GOT3 (cell line): ENCODE results near the gene MATN1.

ENCODE experiments used
- DNase-seq: peaks from one replicate; lab custom pipeline; 2025; ENCODE audit warnings: mixed read lengths; lab: John Stamatoyannopoulos, UW

MATN1 gene

GRCh38 chr1:30680879-30681278 lies 42.5 kb downstream of the MATN1 start:
- no peak for DNase-seq

DNA sequence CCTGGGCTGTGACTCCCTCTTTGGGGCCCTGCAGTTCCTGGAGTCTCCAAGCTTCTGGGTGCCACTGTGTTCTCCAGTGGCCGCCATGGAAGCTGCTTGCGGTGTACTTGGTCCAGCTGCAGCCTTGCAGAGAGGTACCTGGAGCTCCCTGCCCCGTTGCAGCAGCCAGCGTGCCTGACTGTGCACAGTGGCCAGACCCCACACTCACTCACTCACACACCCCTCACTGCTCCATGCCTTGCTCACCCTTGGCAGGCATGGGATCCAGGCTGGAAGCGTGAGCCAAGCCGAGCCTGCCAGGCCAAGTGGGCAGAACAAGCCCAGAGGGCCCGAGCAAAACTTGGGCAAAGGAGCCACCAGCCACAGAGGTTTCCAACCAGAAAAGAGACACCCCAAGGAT lies 43.0 kb downstream of the MATN1 start:
- no peak for DNase-seq

- no peak for DNase-seq
Measured at GRCh38 chr1:30679976-30680305, 43.4 kb downstream of the MATN1 start.

- no peak for DNase-seq
Measured at GRCh38 chr1:30679201-30679975, 44.0 kb downstream of the MATN1 start.

- DNase-seq: no peak
Measured at GRCh38 chr1:30678209-30678608, 45.2 kb downstream of the MATN1 start.

DNA sequence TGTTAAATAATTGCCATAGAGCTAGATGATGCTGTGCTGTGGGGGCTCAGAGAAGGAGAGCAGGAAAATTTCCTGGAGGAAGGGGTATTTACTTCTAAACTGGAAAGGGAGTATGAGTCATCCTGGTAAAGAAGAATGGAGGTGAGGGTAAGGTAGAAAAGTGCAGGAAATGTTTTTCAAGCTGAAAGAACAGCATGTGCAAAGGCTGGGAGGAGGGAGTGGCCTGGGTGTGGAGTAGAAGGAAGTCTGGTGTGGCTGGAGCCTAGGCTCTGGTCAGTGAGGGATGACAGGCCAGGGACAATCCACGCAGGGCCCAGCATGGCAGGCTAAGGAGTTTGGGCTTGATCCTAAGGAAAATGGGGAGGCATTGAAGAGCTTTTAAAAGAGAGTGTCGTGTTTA lies 45.9 kb downstream of the MATN1 start:
- DNase-seq: no peak

- DNase-seq: no peak
Measured at GRCh38 chr1:30675761-30676160, 47.6 kb downstream of the MATN1 start.

GRCh38 chr1:30675289-30675688 lies 48.1 kb downstream of the MATN1 start:
- no peak for DNase-seq

GRCh38 chr1:30673395-30673794 lies 50.0 kb downstream of the MATN1 start:
- no peak for DNase-seq

- no peak for DNase-seq
Measured at GRCh38 chr1:30672661-30673060, 50.7 kb downstream of the MATN1 start.

- peak; percentile 16 for DNase-seq
Measured at GRCh38 chr1:30670240-30671060, 52.9 kb downstream of the MATN1 start.

DNA sequence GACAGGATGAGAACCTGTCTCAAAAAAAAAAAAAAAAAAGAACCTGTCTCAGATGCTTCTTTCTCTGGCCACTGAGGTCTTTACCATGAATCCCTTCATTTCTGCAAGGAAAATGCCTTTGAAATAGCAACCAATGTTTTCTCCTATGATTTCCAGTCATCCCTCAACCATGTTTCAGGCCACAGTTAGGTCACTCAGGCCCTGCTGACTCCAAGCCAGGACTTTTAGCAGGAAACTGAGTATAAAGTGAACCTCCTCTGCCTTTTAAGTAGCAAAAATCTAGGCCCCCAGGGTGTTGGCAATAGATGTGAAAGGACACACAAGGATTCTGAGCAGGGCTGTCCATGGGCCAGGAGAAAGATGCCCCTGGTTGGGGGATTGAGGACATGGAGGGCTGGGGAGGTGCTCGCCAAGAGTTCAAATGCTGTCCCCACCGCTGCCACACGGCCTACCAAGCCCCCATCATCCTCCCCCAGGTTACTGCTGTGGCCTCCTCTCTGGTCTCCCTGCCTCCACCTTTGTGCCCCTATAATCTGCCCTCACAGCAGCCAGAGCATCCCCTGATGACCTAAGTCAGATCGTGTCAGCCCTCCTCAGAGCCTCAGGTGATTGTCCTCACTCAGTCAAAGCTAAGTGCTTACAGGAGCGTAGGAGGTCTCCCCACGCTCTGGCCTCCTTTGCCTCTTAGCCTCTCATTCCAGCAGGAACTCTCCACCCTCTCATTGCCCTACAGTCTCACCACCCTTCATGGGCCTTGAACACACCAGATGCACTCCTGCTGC lies 54.6 kb downstream of the MATN1 start:
- no peak for DNase-seq

- no peak for DNase-seq
Measured at GRCh38 chr1:30668024-30668423, 55.4 kb downstream of the MATN1 start.

GRCh38 chr1:30666756-30667273 lies 56.6 kb downstream of the MATN1 start:
- DNase-seq: no peak

- DNase-seq: no peak
Measured at GRCh38 chr1:30665216-30666010, 58.0 kb downstream of the MATN1 start.

GRCh38 chr1:30664103-30664755 lies 59.2 kb downstream of the MATN1 start:
- DNase-seq: no peak

GRCh38 chr1:30663596-30664091 lies 59.7 kb downstream of the MATN1 start:
- DNase-seq: no peak

DNA sequence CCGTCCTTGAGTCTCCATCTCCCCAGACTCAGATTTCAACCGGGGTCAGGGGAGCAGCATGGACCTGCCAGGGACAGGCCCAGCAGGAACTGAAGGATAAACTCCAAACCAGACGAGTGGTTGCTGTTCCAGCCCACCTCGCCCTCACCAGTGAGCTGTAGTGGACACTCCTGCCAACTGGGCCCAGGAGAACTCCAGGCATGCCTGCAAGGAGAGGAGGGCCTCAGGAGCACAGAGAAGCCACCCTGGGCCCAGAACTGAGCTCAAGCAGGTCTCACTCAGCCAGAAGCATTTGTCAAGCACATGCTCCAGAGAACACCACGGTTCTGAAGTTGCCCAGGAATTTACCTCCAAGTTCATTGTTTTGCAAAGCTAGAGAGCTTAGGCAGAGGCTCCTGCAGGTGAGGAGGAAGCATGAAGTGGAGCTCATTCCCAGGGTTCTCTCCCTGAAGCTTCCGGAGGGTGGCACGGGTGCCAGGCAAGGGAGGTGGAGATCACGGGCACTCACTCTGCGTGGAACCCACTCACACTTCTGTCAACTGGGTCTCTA lies 61.0 kb downstream of the MATN1 start:
- no peak for DNase-seq

DNA sequence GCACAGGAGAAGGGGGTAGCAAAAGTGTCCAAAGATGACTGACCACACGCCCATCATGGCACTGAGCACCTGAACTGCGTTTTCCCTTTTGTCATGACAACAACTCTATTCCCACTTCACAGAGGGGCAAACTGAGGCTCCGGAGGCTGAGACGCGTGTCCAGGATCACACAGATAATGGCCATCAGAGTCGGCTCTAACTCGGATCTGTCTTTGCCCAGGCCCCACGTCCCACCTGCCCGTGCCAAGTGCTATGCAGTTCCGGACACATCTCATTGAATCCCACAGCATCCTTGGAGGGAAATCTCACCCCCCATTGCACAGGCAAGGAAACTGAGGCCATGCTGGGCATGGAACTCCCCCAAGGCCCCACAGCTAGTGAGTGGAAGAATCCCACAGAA lies 62.1 kb downstream of the MATN1 start:
- DNase-seq: no peak
